HG03442 (cell line): ENCODE data around the gene SNX13.
"Not testable (repeated sequence)": the region's sequence is repeated elsewhere in the genome, so short reads cannot be mapped to it uniquely, and the experiment has no call there.

Experiments used
- ATAC-seq: cut with Tn5 transposase; IDR thresholded peaks from one replicate; pipeline ENCODE4 v1.9.1; 2021; ENCODE audit warnings: mild to moderate bottlenecking, moderate library complexity; ENCODE audit not compliant: unreplicated experiment

The SNX13 gene

DNA sequence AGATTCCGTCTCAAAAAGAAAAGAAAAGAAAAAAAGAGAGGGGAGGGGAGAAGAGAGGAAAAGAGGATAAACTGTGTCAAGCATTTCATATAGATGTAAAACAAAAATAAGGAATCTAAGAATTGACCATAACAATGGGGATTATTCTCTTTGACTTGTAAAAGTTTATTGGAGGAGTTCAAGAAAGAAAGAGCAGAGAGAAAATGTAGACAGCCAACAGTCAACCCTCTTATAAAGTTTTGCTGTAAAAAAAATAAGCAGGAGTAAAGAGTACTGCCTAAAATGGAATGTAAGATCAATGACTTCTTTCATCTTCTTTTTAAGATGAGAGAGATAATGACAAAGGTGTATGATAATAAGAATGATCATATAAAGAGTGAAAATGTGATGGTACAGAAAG is 87.9 kb downstream of the SNX13 start:
- no peak for ATAC-seq

DNA sequence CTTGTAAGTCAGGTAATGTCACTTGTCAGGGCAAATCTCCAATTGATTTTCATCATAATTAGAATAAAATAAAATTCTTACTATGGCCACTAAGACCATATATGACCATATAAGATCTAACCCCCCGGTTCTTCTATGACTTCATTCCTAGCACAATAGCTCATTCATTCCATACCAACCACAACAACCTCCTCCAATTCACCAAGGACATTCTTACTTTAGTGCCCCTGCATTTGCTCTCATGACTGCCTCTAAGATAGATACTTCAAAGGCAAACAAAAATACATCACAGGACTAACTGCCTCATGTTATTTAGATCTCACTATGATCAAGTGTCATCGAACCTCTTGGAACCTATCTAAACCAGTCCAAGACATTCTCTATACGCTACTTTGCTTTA is 90.8 kb downstream of the SNX13 start:
- no peak for ATAC-seq

DNA sequence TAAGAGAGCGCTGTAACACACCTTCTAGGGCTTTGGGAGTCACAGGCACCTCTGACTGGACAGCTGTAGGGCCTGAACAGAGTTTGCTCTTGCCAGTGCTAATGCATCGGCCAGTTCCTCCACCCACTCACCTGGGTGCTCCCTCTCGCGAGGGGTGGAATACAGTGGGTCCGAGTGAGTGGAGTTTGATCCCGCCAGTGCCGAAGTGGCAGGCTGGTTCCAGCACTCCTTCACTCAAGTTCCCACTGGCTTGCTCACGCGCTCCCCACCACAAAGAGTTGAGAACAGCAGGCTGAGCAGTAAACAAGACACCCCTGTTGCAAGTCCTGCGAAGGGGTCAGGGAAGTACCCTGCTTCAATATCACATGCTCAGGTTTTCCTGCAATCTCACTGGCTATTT is 91.8 kb downstream of the SNX13 start:
- no peak for ATAC-seq

DNA sequence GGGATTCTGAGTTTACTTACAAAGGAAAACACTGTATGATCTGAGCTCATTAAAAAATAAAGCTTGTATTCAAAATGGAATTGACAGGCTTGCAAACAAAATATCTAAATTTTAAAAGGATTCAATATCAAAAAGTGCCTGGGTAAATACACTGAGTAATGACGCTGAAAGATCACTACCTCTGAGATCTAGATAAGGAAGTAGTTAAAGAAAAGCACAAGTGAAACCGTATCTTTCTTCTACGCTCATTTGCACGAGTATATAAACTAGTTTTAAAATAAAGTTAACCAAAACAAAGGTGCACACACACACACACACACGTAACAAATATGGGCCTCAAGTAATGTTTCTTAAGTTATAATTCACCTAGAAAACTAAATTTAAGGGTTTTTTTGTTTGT is 93.4 kb downstream of the SNX13 start:
- ATAC-seq = no peak

DNA sequence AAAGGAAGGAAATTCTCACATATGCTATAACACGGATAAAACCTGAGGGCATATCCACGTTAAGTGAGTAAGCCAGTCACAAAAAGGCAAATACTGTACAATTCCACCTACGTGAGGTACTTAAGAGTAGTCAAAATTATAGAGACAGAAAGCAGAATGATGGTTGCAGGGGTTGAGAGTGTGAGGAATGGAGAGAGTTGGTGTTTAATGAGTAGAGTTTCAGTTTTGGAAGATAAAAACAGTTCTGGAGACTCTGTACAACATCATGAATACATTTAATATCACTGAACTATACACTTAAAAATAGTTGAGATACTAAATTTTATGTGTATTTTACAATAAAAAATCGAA is 95.1 kb downstream of the SNX13 start:
- ATAC-seq = no peak

DNA sequence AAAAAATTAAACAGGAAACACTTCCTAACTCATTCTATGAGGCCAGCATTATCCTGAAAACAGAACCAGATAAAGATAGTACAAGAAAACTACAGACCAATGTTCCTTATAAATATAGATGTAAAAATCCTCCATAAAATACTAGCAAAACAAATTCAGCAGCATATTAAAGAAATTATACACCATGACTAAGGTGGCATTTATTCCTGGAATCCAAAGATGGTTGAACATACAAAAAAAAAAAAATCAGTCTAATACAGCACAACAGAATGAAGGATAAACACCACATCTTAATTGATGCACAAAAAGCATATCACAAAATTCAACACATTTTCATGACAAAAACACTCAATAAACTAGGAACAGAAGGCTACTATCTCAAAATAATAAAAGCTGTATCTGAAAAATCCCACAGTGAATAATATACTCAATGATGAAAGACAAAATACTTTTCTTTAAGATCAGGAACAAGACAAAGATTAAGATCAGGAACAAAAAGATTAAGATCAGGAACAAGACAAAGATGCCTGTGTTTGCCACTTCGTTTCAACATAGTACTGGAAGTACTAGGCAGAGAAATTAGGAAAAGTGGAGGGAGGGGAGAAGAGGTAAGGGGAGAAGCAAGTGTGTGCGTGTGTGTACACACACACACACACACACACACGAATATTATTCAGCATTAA is 95.6 kb downstream of the SNX13 start:
- ATAC-seq = no peak

DNA sequence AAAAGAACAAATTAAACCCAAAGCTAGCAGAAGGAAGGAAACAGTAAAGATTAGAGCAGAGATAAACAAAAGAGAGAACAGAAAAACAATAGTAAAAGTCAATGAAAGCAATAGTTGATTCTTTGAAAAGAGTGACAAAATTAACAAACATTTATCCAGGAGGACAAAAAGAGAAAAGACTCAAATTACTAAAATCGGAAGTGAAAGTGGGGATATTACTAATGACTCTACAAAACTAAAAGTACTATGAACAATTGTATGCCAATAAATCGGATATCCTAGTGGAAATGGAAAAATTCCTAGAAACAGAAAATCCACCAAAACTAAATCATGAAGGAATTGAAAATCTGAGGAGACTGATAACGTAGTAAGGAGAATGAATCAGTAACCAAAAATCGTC is 96.3 kb downstream of the SNX13 start:
- no peak for ATAC-seq

DNA sequence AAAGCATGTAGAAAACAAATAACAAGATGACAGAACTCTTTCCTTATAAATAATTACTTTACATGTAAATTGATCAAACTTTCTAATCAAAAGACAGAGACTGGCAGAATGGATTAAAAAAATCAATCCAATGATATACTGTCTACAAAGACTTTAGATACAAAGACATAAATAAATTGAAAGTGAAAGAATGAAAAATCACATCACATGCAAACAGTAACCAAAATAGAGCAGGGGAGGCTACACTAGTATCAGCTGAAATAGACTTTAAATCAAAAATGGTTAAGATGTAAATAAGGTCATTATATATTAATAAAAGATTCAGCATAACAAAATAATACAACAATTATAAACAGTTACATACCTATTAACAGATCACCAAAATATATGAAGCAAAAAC is 97.3 kb downstream of the SNX13 start:
- ATAC-seq = no peak

DNA sequence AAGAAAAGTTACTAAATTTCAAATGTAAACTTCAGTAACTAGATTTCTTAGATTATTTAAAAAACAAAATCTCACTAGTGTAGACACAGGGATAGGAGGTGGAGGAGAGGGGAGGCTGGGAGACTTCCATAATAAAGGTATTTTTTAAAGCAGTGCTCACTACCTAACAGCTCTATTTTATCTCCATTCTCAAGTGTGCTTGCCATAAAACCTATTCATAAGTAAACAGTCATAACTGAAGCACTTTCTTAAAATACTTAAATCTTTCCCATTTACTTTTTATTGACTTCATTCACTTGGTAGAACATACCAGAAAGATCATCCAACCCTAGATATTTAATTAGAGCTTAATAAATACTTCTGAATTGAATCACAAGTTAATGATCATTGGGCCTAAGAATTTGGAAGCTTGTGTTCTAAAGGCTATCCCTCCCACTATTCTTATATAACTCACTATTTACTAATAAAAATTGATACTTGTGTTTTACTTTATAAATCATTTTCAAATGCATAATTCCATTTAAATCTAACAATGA is 107.4 kb downstream of the SNX13 start:
- ATAC-seq = no peak

DNA sequence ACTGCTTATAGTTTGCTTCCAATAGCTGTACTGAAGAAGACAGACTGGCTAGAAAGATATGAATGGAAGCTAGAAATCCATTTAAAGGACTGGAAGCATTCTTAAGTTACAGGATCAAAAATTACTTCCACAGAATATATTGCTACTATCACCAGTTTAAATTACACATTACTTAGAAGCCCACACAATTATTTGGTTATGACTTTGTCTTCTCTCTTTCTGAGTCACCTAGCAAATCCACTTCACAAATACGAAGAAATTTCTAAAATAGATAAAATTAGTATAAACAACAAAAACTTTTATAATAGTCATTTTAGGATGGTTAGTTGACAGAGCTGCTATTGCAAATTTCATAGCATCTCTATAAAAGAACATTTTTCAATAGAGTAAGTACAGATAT is 108.1 kb downstream of the SNX13 start:
- ATAC-seq = no peak

DNA sequence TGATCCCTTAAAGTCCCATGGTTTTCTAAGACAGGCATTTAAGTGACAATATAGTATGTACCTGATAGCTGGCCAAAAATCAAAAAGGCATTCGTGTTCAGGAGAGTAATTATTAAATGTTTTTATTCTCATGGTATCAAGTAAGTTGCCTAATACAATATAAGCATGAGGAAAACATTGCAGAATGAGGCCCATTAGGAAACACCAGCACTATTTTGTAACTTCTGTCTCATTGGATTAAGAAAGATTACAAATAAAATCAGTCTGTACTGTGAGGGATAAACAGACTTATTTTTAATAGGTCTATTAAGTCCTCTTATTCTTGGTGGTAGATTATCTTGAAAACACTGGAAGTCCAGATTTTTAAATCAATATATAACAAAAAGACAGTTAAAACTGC is 110.1 kb downstream of the SNX13 start:
- ATAC-seq = no peak

DNA sequence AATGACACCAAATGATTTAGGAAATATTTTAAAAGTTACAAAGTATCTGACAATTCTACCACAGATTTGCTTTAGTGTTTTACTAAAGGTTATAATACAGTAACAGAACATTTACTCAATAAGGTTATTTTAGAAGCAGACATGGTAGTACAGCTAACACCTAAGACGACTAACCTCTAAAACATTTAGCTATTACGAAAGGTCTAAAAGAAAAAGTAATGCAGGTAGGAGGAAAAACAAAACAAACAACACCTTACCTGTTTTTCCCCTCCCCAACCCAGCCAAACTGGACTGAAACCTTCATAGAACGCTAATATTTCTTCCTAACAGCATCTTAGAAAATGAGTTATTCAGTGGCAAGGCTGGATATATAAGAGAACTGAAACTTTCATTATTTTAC is 111.3 kb downstream of the SNX13 start:
- ATAC-seq = no peak

DNA sequence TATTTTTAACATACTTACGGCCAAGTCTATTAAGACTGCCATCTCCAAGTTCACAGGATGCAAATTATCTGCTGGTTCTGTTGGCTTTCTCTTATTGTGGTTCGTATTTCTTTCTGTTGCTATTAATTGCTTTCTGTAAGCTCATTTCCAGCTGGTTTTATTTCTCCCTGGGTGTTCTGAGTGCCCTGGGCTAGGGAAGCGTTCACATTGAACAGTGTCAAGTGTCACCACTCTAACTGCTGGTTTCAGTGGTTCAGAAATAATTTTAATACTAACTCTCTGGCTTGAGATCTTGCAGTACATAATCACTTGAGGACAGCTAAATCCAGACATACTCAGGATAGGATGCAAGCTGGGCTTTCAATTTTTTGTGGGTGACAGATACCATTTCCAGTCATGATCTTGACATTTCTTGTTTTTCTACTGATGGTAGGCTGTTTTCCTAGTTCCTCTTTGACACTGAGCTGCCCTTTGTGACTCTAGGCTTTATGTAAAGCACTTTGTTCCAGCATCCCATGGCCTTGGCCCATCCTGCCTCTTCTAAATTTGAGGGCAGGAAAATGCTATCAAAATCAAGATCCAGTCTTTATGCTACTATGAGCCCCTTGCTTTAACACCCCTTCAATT is 117.6 kb downstream of the SNX13 start:
- ATAC-seq = no peak

DNA sequence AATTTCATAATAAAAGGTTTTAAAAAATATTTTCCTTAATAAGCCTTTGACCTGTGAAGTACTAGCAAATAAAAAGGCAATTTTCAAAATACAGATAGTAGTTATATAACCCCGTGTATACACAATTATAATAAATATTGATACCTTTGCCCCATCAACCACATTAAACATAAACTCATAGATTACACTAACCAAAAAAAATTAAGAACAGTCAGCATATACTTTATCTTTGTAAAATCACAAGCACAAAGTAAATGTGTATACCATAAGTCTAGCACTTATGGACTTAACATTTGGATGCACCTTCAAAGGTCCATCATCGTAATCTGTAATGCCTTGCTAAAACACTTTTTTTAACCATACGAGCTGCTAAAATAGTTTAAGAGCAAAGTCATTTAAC is 123.4 kb downstream of the SNX13 start:
- ATAC-seq = no peak

DNA sequence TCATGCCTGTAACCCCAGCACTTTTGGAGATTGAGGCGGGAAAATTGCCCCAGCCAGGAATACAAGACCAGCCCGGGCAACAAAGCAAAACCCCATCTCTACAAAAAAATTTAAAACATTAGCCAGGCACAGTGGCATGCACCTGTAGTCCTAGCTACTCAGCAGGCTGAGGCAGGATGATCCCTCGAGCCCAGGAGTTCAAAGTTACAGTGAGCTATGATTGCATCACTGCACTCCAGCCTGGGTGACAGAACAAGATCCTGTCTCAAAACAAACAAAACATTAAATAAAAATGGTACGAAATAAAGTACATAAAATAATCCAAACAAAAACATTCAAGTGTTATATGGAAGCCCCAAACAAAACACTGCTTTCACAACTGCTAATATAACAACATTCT is 125.0 kb downstream of the SNX13 start:
- ATAC-seq = no peak

DNA sequence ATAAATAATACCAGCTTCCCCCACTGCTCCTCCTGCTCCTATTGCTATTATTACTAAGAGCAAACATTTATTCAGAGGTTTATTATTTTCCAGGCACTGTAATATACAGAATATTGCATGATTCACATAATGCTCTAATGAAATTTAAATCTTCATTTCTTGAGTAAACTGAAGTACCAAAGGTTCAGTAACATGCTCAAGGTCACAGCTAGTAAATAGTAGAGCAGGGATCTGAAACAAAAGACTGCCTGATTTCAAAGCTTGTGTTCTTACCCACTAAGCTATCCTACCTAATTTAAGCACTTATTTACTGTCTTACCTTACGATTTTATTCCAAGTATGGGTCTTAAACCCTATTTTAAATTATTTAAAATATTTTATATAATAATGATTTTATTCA is 126.2 kb downstream of the SNX13 start:
- ATAC-seq = no peak

DNA sequence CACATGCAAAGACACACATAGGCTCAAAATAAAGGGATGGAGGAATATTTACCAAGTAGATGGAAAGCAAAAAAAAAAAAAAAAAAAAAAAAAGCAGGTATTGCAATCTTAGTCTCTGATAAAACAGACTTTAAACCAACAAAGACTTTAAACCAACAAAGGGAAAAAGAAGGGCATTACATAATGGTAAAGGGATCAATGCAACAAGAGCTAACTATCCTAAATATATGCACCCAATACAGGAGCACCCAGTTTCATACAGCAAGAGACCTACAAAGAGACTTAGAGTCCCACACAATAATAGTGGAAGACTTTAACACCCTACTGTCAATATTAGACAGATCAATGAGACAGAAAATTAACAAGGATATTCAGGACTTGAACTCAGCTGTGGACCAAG is 131.1 kb downstream of the SNX13 start:
- not testable (repeated sequence) for ATAC-seq

DNA sequence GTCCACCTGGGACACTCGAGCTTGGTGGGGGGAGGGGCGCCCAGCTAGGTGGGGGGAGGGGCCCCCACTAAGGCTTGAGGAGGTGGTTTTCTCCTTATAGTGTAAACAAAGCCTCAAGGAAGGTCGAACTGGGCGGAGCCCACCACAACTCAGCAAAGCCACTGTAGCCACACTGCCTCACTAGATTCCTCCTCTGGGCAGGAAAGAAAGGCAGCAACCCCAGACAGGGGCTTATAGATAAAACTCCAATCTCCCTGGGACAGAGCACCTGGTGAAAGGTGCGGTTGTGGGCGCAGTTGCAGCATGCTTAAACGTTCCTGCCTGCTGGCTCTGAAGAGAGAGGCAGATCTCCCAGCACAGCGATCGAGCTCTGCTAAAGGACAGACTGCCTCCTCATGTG is 133.1 kb downstream of the SNX13 start:
- no peak for ATAC-seq

DNA sequence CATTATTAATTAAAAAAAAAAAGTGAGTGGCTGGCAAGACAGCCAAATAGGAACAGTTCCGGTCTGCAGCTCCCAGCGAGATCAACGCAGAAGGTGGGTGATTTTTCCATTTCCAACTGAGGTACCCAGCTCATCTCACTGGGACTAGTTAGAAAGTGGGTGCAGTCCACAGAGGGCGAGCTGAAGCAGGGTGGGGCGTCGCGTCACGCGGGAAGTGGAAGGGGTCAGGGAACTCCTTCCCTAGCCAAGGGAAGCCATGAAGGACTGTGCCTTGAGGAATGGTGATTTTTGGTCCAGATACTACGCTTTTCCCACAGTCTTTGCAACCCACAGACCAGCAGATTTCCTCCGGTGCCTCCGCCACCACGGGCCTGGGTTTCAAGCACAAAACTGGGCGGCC is 133.7 kb downstream of the SNX13 start:
- no peak for ATAC-seq

DNA sequence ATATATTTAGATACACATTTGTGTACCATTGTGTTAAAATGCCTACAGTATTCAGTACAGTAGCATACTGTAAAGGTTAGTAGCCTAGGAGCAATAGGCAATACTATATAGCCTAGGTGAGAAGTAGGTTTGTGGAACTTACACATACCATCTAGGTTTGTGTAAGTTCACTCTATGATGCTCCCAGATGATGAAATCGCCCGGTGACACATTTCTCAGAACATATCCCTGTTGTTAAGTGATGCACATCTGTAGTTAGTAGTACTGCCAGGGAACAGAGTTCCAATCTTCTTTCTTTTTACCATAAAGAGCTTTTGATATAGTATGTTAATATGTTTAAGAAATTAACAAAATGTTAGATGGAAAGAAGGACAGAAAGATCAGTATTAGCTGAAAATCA is 138.2 kb downstream of the SNX13 start:
- ATAC-seq = no peak

DNA sequence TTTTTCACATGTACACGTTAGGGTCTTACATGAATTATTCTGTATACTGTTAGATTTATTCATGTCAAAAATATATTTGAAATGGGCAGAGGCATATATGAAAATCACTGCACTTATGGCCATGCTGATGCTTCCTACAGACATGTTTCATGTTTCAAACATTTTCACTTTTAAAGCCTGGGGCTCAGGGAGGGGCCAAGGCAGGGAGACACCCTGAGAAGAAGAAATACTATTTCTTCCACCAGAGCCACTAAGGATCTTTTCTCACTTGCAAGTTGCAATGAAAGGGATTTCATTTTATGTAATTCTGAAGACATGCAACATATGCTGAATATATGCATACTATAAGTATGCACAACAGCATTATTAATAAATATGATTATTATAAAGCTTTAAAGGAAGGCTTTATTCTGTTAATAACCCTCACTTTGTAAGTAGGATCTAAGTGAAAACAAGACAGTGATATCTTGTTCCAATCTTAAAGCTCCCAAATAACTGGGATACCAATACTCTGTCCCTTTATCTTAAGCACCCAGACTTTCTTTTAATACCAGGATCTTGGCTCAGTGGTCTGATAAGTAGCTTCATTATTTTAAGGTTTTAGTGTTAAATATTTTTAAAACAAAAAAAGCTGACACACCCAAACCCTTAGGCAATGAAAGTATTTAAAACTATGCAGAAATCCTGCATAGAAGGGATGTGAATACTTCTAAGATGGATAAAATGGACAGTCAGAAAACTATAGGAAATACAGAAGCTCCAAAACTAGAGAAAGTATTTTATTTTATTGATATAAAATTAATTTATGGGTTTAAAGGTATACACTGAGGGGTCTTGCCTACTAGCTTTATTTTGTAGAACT is 148.0 kb downstream of the SNX13 start:
- no peak for ATAC-seq

DNA sequence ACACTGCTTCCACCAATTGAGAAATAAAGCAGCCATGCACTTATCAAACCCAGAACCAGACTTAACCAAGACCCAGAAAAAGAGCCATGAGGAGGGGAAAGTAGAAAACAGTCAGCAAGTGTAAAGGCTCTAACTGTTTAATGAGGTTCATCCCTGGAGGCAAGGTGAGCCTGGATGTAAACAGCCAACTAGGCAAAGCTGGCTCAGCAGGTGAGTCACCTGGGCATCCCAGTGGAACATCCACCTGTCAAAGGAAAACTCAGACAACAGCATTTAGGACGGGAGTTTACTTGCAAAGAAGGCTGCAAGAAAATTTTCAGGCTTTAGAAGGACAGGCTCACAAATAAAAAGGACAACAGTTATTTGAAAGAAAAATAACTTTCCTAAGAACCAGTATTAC is 153.0 kb downstream of the SNX13 start:
- ATAC-seq = no peak
